ENCODE results near the gene MACROD2.

DNA sequence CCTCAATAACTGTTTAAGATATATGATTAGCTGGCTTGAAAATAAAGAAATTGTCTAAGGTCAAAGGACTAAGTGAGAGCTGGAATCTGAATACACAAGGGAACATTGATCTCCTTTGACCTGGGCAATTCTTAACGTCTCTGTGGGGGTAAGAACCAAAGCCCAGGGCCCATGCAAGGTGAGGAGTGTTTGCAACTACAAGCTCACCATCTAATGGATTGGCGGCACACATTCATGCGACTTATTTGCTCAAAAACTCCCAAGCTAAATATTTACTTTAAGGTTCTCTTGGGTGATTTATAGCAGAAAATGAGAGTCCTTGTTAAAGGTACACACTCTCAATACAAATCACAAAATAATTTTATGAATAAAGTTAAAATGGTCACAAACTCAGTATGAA is 734.1 kb downstream of the MACROD2 start:
- TF ChIP-seq, protein P1, sequence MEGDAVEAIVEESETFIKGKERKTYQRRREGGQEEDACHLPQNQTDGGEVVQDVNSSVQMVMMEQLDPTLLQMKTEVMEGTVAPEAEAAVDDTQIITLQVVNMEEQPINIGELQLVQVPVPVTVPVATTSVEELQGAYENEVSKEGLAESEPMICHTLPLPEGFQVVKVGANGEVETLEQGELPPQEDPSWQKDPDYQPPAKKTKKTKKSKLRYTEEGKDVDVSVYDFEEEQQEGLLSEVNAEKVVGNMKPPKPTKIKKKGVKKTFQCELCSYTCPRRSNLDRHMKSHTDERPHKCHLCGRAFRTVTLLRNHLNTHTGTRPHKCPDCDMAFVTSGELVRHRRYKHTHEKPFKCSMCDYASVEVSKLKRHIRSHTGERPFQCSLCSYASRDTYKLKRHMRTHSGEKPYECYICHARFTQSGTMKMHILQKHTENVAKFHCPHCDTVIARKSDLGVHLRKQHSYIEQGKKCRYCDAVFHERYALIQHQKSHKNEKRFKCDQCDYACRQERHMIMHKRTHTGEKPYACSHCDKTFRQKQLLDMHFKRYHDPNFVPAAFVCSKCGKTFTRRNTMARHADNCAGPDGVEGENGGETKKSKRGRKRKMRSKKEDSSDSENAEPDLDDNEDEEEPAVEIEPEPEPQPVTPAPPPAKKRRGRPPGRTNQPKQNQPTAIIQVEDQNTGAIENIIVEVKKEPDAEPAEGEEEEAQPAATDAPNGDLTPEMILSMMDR (IDR thresholded peaks at IDR 0.05) = no peak
- no peak for TF ChIP-seq POLR2A (IDR thresholded peaks at IDR 0.05)

All from tibial nerve (tissue), 3 donors.